GM18505 (cell line): ENCODE data around the gene BNC1.

Experiments
- ATAC-seq: cut with Tn5 transposase; IDR thresholded peaks from one replicate; pipeline ENCODE4 v1.9.1; 2021; ENCODE audit not compliant: unreplicated experiment
- POLR2A ChIP-seq: IDR thresholded peaks from 4 replicates; pipeline ENCODE4 v1.6.1; 2011; ENCODE audit warnings: borderline replicate concordance; ENCODE audit not compliant: insufficient read depth, insufficient read length; ENCODE audit errors: extremely low read depth

The BNC1 gene, protein sequence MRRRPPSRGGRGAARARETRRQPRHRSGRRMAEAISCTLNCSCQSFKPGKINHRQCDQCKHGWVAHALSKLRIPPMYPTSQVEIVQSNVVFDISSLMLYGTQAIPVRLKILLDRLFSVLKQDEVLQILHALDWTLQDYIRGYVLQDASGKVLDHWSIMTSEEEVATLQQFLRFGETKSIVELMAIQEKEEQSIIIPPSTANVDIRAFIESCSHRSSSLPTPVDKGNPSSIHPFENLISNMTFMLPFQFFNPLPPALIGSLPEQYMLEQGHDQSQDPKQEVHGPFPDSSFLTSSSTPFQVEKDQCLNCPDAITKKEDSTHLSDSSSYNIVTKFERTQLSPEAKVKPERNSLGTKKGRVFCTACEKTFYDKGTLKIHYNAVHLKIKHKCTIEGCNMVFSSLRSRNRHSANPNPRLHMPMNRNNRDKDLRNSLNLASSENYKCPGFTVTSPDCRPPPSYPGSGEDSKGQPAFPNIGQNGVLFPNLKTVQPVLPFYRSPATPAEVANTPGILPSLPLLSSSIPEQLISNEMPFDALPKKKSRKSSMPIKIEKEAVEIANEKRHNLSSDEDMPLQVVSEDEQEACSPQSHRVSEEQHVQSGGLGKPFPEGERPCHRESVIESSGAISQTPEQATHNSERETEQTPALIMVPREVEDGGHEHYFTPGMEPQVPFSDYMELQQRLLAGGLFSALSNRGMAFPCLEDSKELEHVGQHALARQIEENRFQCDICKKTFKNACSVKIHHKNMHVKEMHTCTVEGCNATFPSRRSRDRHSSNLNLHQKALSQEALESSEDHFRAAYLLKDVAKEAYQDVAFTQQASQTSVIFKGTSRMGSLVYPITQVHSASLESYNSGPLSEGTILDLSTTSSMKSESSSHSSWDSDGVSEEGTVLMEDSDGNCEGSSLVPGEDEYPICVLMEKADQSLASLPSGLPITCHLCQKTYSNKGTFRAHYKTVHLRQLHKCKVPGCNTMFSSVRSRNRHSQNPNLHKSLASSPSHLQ

DNA sequence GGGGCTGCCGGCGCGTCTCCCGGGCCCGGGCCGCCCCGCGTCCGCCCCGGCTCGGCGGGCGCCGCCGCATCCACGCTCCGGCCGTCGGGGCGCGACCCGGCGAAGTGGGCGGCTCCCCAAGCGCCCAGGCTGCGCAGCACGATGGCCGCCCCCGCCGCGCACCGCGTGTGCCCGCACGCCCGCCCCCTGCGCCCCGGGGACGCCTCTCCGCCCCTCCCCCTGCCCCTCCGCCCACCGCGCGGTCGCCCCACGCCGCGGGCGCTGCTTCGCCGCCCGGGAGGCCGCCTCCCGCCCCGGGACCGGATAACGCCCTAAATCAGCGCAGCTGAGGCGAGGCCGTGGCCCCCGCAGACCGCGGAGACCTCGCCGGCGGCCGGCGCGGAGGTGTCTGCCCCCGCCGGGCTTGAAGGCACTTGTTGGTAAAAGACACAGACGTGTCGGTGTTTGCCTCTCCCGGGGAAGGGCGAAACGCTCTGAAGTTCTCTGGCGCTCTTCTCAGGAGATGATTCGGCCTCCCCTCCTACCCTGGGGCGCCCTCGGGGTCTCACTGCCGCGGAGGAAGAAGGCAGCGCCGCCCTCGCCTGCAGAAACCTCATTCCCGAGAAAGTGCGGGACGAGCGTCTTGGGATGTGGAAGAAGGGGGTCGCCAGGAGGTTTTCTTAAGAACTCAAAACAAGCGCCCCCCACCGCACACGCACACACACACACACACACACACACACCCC is at the start of gene BNC1:
Gene BNC1 (minus strand): TSS at position 106 of the 725 bp plus-strand sequence. CDS start 36 bp downstream, at position 70.
- no peak for TF ChIP-seq POLR2A
- ATAC-seq: no peak

DNA sequence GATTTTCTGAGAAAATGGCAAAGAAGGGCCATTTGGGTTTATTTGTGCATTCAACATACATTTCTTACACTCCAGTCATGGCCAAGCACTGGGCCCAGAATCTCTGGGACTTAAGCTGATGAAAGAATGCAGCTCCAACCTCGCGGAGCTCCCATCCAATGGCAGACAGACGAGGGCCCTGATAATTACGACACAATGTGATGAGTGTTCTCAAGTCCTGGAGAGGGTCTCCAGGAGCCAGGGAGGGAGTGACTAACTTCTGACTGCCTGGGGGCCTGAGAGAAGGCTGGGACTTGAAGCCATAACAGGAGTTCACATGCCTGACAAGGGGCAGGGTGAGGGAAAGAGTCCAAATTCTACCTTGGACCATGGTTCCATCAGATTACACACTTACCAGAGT is 42.6 kb upstream of the BNC1 start:
- no peak for ATAC-seq
- no peak for TF ChIP-seq POLR2A

DNA sequence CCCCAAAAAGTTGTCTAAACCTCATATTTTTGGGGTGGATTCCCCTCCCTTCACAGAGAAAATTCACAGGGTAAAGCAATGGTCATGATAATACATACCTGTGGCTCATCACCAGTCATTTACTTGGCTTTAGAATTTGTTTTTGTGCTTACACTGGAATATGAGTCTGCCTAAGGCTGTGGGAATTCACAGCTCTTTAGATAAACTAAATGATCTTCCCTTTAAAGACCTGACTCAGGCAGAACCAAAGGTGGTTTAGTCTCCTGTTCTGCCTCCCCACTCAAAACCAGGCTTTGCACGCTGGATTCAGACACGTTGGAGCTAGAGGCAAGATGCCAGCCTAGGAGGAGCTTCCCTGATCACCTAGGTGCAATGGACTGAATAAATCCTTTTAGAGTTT is 40.3 kb upstream of the BNC1 start:
- no peak for ATAC-seq
- no peak for TF ChIP-seq POLR2A

DNA sequence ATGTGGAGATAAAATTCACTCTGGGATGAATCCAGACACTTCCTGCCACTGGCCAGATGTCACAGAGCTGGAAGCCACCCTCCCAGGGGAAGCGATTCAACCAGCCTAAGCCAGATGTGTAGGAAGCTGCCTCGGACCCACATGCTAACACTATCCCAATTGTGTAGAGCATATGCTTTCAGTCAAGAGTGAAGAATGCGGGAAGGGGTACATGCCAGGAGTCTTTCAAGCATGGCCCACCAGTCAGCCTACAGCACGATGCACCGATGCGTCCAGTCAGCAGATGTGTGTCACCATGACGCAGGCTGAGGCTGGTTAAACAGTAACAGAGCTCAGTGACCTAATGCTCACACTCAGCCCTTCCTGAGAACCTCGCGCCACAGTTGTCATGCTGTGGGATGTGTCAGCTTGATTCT is 38.8 kb upstream of the BNC1 start:
- no peak for TF ChIP-seq POLR2A
- no peak for ATAC-seq

DNA sequence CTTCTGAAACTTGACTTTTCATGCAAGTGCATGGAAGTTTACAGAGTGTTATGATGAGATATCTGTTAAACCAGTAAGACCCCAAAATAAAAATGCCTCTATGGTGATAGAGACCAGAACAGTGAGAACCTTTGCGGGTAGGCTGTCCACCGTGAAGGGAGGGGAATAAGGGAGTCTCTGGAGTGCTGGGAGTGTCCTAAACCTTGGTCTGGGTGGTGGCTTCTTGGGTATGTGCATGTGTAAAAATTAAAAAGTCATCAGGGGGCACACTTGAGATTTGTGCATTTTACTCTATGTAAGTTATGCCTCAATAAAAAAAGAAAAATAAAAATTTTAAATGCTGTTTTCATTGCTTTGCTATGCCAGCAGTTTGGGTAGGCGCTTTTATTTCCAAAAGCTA is 38.2 kb upstream of the BNC1 start:
- no peak for ATAC-seq
- no peak for TF ChIP-seq POLR2A

DNA sequence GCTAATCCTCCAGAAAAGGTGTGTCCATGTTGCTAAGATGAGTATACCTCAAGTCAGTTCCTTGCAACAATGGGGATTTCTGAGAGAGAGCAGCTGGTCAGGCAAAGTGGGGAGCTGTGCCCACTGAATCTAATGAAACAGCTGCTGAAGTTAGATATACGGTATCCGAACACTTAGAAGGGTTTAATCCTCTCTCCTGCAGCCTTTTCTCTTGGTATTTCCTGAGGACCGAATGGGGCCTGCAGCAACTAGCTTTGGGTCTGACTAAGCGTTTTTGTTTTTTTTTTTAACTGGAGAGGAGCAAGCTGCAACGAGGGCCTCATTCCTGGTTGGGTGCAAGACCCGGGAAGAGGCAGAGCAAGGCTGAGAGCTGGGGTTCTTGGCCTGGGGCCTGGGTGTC is 37.6 kb upstream of the BNC1 start:
- no peak for TF ChIP-seq POLR2A
- ATAC-seq: no peak

DNA sequence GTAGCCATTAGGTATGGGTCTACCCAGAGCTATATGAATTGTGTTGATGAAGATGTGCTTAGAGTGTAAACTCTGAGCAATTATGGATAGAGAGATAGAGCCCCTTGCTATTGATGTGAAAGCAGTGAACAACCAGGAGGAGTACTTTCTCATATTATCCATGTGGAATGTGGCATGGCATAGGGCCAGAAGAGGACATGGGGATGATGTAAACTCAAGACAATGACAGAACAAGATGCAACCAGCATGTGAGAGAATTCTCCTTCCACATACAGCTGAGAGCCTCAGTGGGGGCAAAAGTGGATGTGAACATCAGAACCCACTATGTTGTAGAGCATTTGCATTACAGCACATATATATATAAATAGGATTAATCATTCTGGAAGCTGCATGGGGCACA is 36.4 kb upstream of the BNC1 start:
- no peak for ATAC-seq
- TF ChIP-seq POLR2A: no peak

DNA sequence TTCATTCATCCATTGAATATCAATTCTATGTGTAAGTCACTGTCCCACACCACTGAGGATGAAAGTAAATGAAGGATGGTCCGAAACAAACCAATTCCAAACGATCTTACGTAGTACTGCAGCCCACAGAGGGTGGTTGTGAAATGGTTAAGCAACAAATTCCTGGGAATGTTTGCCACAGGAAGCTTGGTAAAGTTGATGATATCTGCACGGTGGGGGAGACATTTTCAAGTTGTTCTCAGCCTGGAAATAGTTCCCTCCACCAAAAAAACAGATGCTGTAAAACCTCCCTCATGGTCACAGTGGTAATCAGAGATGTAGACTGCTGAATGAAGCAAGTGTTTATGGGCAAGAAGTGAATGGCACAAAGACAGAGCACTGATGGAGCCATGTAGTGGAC is 35.9 kb upstream of the BNC1 start:
- TF ChIP-seq POLR2A: no peak
- ATAC-seq: no peak

DNA sequence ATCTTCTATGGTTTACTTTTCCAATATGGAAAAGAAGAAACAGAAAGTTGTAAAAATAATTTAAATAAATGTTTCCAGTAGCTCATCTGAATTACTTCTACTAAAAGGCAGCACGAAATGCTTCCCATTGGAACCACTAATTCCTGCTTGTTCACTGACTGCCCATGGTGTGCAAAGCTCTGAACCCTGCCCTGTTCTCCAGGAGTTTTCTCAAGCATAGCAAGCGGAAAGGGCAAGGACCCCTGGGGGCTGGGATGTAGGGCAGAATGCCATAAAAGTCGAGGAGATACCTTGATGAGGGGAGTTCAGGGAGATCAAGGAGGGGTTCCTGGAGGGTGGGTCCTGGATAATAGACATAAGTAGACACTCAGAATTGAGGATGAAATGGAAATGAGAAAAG is 35.3 kb upstream of the BNC1 start:
- no peak for ATAC-seq
- TF ChIP-seq POLR2A: no peak

DNA sequence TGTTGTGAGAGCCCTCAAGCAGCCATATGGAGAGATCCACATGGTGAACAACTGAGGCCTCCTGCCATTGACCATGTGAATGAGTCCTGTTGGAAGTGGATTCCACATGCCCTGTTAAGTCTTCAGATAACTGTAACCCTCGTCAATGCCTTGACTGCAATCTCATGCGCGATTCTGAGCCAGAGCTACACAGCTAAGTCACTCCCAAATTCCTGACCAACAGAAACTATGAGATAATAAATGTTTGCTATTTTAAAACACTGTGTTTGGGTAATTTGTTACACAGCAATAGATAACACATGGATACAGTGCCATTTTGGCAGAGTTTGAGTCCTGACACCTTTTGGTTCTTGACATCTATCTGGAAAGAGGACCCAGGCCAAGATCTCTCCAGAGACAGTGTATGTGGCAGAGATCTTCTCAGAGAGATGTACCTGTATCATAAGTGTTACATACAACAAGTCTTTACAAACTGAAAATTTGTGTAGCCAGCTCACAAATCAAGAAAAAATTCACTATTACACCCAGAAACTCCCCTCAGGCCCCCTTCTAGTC is 34.5 kb upstream of the BNC1 start:
- TF ChIP-seq POLR2A: no peak
- ATAC-seq: no peak

DNA sequence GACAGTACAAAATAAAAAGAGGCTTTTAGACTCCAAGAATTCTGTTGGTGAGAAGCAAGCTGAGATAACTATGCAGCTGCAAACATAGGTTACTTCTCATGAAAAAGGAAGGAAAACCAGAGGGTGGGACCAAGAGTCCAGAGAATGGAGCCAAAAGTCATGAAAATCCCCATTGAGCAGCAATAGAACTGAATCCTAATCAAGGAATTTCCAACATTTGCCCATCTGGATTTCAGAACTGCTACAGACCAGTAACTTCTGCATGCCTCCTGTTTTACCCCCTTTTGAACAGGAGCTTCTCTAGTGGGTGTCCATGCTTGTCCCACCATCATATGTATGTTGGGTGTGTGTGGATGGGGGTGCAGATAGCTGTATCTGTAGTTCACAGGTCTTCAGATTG is 33.6 kb upstream of the BNC1 start:
- ATAC-seq: no peak
- no peak for TF ChIP-seq POLR2A

DNA sequence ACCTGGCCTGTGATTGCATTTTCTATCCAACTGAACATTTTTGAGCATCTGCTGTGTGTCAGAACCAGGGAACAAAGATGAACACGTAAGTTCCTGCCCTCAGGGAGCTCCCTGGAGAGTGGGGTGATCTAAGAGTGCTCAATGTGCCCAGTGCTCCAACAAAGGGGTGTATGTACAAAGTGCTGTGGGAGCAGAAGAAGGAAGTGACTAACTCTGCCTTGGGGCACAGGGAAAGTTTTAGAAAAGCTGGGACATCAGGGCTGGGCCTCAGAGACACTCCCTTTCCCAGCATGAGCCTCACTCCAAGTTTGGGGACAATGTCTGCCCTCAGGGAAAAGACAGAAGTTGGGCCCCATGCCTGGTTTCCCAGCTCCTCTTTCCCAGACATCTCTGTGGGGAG is 27.6 kb upstream of the BNC1 start:
- TF ChIP-seq POLR2A: no peak
- ATAC-seq: no peak

DNA sequence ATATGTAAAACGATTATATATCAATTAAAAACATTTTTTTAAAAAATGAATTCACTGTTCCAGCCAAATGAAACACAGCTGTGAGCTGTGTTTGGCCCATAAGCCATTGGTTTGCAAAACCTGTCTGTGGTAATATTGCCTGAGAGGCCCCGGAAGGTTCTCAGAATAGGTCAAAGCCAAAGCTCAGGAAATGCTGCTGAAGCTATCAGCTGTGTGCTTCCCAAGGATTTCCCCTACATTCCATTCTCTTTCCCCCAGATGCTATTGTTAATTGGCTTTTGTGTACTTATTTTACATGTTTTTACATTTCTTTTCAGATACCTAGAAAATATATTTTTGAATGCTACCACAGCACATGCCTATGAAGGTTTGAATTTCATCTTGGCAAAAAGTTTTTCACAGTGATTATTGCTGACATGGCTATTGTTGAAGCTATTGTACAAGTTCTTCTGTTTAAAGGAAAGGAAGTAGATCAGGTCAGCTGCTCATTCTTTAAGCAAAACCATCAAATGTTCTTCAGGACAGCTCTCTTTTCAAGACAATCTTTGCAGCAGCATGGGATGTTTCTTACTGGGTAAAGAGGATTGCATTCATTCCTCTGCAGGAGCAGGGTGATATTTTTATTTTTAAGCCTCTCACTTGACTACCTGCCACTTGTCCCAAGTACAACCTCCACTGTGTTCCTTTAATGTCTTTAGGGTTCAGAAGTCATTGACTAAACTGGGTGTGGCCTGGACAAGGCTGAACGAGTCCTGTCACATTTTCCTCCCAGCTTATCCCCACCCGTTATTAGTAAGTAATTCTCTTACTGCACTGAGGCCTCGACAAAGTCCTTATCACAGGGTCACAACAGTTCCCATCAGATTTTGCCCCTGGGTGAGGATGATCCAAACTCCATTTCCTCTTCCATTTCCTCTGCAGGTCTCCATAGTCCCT is 26.3 kb upstream of the BNC1 start:
- TF ChIP-seq POLR2A: no peak
- no peak for ATAC-seq

DNA sequence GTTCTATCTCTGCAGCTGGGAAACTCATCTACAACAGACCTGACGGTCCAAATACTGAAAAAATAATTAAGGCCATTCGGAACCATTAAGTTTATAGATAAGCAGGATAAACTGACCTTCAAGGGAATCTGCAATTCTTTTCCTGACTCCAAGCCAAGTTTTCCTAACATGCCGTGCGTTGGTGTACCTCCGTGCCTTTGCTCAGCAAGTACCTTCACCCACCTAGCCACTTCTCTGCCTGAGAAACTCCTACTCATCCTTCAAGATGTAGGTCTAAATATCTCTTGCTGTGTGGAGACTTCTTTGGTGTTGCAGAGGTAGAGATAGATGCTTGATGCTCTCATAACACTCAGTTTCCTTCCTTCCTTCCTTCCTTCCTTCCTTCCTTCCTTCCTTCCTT is 24.2 kb upstream of the BNC1 start:
- no peak for ATAC-seq

More for the DNA sequence above, 24.2 kb upstream of the BNC1 start:
- no peak for TF ChIP-seq POLR2A
